ENCODE results near the gene KRTAP5-5. TPM values are rescaled to one million over a fixed set of nuclear protein-coding genes. Genes with fewer than 3 reads are reported as not detected.

Gene KRTAP5-5
- not detected in 2 replicates for total RNA-seq

GRCh38 chr11:1629326-1630185 is at the start of gene KRTAP5-5:
TSS of gene KRTAP5-5 (plus strand) at chr11:1629775. CDS start at chr11:1629841, 66 bp downstream.

GRCh38 chr11:1584661-1585370 is 44.8 kb upstream of the KRTAP5-5 start, which contains the start of gene KRTAP5-1:
TSS of gene KRTAP5-1 (minus strand) at chr11:1585283. CDS start at chr11:1585249, 34 bp downstream.

GRCh38 chr11:1597994-1598380 is 31.6 kb upstream of the KRTAP5-5 start, which contains the start of gene KRTAP5-2:
TSS of gene KRTAP5-2 (minus strand) at chr11:1598294. CDS start at chr11:1598250, 44 bp downstream.

GRCh38 chr11:1608363-1608762 is 21.2 kb upstream of the KRTAP5-5 start, which contains the start of gene KRTAP5-3:
TSS of gene KRTAP5-3 (minus strand) at chr11:1608463. CDS start at chr11:1608385, 78 bp downstream.

GRCh38 chr11:1622086-1622485 is 7.5 kb upstream of the KRTAP5-5 start, which contains the start of gene KRTAP5-4:
TSS of gene KRTAP5-4 (minus strand) at chr11:1622138. CDS start at chr11:1622093, 45 bp downstream.

Other genes starting within 250 kb of the KRTAP5-5 start
- gene BRSK2, start 239.8 kb upstream of the KRTAP5-5 start, total RNA-seq, result 0.25 and 0.33 TPM in 2 replicates
- 14.8 and 25.4 TPM in 2 replicates for gene MOB2, start 143.0 kb upstream of the KRTAP5-5 start, total RNA-seq
- 5.7 and 8.4 TPM in 2 replicates for gene DUSP8, start 57.5 kb upstream of the KRTAP5-5 start, total RNA-seq
- not detected in 2 replicates for gene KRTAP5-1, start 44.5 kb upstream of the KRTAP5-5 start, total RNA-seq
- gene KRTAP5-2, start 31.5 kb upstream of the KRTAP5-5 start, total RNA-seq, result not detected in 2 replicates
- gene KRTAP5-3, start 21.3 kb upstream of the KRTAP5-5 start, total RNA-seq, result not detected in 2 replicates
- gene KRTAP5-4, start 7.6 kb upstream of the KRTAP5-5 start, total RNA-seq, result not detected in 2 replicates
- not detected in 2 replicates for gene KRTAP5-6, start 67.4 kb downstream of the KRTAP5-5 start, total RNA-seq
- gene IFITM10, start 120.8 kb downstream of the KRTAP5-5 start, total RNA-seq, result 2.9 TPM in 1 of 2 replicates, not detected in the other
- gene CTSD, start 134.2 kb downstream of the KRTAP5-5 start, total RNA-seq, result 202 and 1,024 TPM in 2 replicates
- 2.0 TPM in 1 of 2 replicates, not detected in the other for gene SYT8, start 205.2 kb downstream of the KRTAP5-5 start, total RNA-seq
- not detected in 2 replicates for gene TNNI2, start 209.2 kb downstream of the KRTAP5-5 start, total RNA-seq
- 0.33 and 5.6 TPM in 2 replicates for gene LSP1, start 223.3 kb downstream of the KRTAP5-5 start, total RNA-seq

Measured in mesangial cell (primary cell).